ENCODE measurements around the gene ZNF441. TPM values are rescaled to one million over a fixed set of nuclear protein-coding genes. Genes with fewer than 3 reads are reported as not detected.

ZNF441 gene
- total RNA-seq (2014; rRNA removed; shearing (Covaris generic); ENCODE audit: low replicate concordance), result 2.1 and 6.5 TPM in 2 replicates

- DNase-seq (ENCODE audit: low read depth), result peak; percentile 99
- in situ Hi-C loops (cut with HindIII; ENCODE audit: low pct_unique_long_range_greater_than_20kb, low sequenced_read_pairs), result no loop called here
These were observed at the start of gene ZNF441 for GRCh38 chr19:11766597-11767591. ZNF441 (plus strand) TSS chr19:11767000; CDS start chr19:11767194, 194 bp downstream.

- in situ Hi-C loops (cut with HindIII; ENCODE audit: low pct_unique_long_range_greater_than_20kb, low sequenced_read_pairs), result no loop called here
- DNase-seq (ENCODE audit: low read depth), result no peak
These were observed 45.1 kb upstream of the ZNF441 start for GRCh38 chr19:11721681-11722080.

- peak; percentile 28 for DNase-seq (ENCODE audit: low read depth)
- in situ Hi-C loops (cut with HindIII; ENCODE audit: low pct_unique_long_range_greater_than_20kb, low sequenced_read_pairs), result no loop called here
These were observed 44.4 kb upstream of the ZNF441 start for GRCh38 chr19:11722414-11722813.

GRCh38 chr19:11729586-11729985 is 37.2 kb upstream of the ZNF441 start:
- DNase-seq (ENCODE audit: low read depth), result no peak
- in situ Hi-C loops (cut with HindIII; ENCODE audit: low pct_unique_long_range_greater_than_20kb, low sequenced_read_pairs), result no loop called here

GRCh38 chr19:11735375-11735774 is 31.4 kb upstream of the ZNF441 start:
- in situ Hi-C loops (cut with HindIII; ENCODE audit: low pct_unique_long_range_greater_than_20kb, low sequenced_read_pairs), result no loop called here
- DNase-seq (ENCODE audit: low read depth), result no peak

- in situ Hi-C loops (cut with HindIII; ENCODE audit: low pct_unique_long_range_greater_than_20kb, low sequenced_read_pairs), result no loop called here
- DNase-seq (ENCODE audit: low read depth), result peak; percentile 51
These were observed 30.1 kb upstream of the ZNF441 start for GRCh38 chr19:11736696-11737095.

GRCh38 chr19:11737964-11738745 is 28.6 kb upstream of the ZNF441 start:
- DNase-seq (ENCODE audit: low read depth), result peak; percentile 80
- in situ Hi-C loops (cut with HindIII; ENCODE audit: low pct_unique_long_range_greater_than_20kb, low sequenced_read_pairs), result no loop called here

- peak; percentile 100 for DNase-seq (ENCODE audit: low read depth)
- in situ Hi-C loops (cut with HindIII; ENCODE audit: low pct_unique_long_range_greater_than_20kb, low sequenced_read_pairs), result no loop called here
These were observed 27.8 kb upstream of the ZNF441 start, which contains the start of gene ZNF823 for GRCh38 chr19:11738746-11739620. ZNF823 (minus strand) TSS chr19:11738946; CDS start chr19:11738819, 127 bp downstream.

GRCh38 chr19:11745869-11746268 is 20.9 kb upstream of the ZNF441 start:
- in situ Hi-C loops (cut with HindIII; ENCODE audit: low pct_unique_long_range_greater_than_20kb, low sequenced_read_pairs), result no loop called here
- DNase-seq (ENCODE audit: low read depth), result peak; percentile 85

- DNase-seq (ENCODE audit: low read depth), result no peak
- in situ Hi-C loops (cut with HindIII; ENCODE audit: low pct_unique_long_range_greater_than_20kb, low sequenced_read_pairs), result no loop called here
These were observed 19.5 kb upstream of the ZNF441 start for GRCh38 chr19:11747277-11747676.

GRCh38 chr19:11749751-11750150 is 17.0 kb upstream of the ZNF441 start:
- in situ Hi-C loops (cut with HindIII; ENCODE audit: low pct_unique_long_range_greater_than_20kb, low sequenced_read_pairs), result no loop called here
- DNase-seq (ENCODE audit: low read depth), result no peak

- no peak for DNase-seq (ENCODE audit: low read depth)
- in situ Hi-C loops (cut with HindIII; ENCODE audit: low pct_unique_long_range_greater_than_20kb, low sequenced_read_pairs), result no loop called here
These were observed 14.5 kb upstream of the ZNF441 start for GRCh38 chr19:11752244-11752736.

GRCh38 chr19:11754663-11755062 is 12.1 kb upstream of the ZNF441 start:
- in situ Hi-C loops (cut with HindIII; ENCODE audit: low pct_unique_long_range_greater_than_20kb, low sequenced_read_pairs), result no loop called here
- no peak for DNase-seq (ENCODE audit: low read depth)

GRCh38 chr19:11756965-11757364 is 9.8 kb upstream of the ZNF441 start:
- no peak for DNase-seq (ENCODE audit: low read depth)
- in situ Hi-C loops (cut with HindIII; ENCODE audit: low pct_unique_long_range_greater_than_20kb, low sequenced_read_pairs), result no loop called here

GRCh38 chr19:11759805-11760204 is 7.0 kb upstream of the ZNF441 start:
- in situ Hi-C loops (cut with HindIII; ENCODE audit: low pct_unique_long_range_greater_than_20kb, low sequenced_read_pairs), result no loop called here
- no peak for DNase-seq (ENCODE audit: low read depth)

GRCh38 chr19:11763117-11763516 is 3.7 kb upstream of the ZNF441 start:
- no peak for DNase-seq (ENCODE audit: low read depth)
- in situ Hi-C loops (cut with HindIII; ENCODE audit: low pct_unique_long_range_greater_than_20kb, low sequenced_read_pairs), result no loop called here

- DNase-seq (ENCODE audit: low read depth), result no peak
- in situ Hi-C loops (cut with HindIII; ENCODE audit: low pct_unique_long_range_greater_than_20kb, low sequenced_read_pairs), result no loop called here
These were observed 3.2 kb upstream of the ZNF441 start for GRCh38 chr19:11763611-11764010.

GRCh38 chr19:11767633-11768133 is 883 bp downstream of the ZNF441 start:
- peak; percentile 73 for DNase-seq (ENCODE audit: low read depth)
- in situ Hi-C loops (cut with HindIII; ENCODE audit: low pct_unique_long_range_greater_than_20kb, low sequenced_read_pairs), result no loop called here

Data from Caki2 (cell line).